ENCODE data around the gene PDE4D. TPM values are rescaled to one million over a fixed set of nuclear protein-coding genes. Genes with fewer than 3 reads are reported as not detected.

The PDE4D gene
- total and polyA plus RNA-seq, 10 of the 15 experiments (the other 5 are each of a cell fraction or from before 2014, with no cell fraction given): 0.87 to 4.1 (median 2.2) TPM

- no peak for TF ChIP-seq USF2 (IDR thresholded peaks at IDR 0.05; ENCODE audit: borderline replicate concordance, low read depth, low read length)
Observed at GRCh38 chr5:59285300-59286016, 608.1 kb downstream of the PDE4D start (continued).

- Histone ChIP-seq H3K9ac (ENCODE audit: control insufficient read depth, insufficient read depth, low read length) (no peak overlapping the region), H2AFZ (ENCODE audit: control insufficient read depth, low read depth, low read length) (no peak overlapping the region), H3K27me3 (replicated peaks in 1 of 2; ENCODE audit: control insufficient read depth in 2 of 2, insufficient read depth in 2 of 2, low read length in 1 of 2) (no peaks in the 10 kb centered on the region), H3K27ac (ENCODE audit: control insufficient read depth, insufficient read depth) (no peak overlapping the region), H3K4me3 (no peak overlapping the region), H3K9me3 (replicated peaks; ENCODE audit: control insufficient read depth, insufficient read depth, low read length) (no peaks in the 10 kb centered on the region), H3K79me2 (ENCODE audit: control insufficient read depth, insufficient read depth, low read length) (no peaks in the 10 kb centered on the region), H3K4me2 (ENCODE audit: control insufficient read depth, insufficient read depth) (no peak overlapping the region), H3K36me3 (ENCODE audit: control insufficient read depth in 2 of 2, insufficient read depth in 2 of 2, low read length in 1 of 2) (no peaks in the 10 kb centered on the region), H4K20me1 (ENCODE audit: control insufficient read depth, insufficient read depth) (no peaks in the 10 kb centered on the region), H3K4me1 (ENCODE audit: control insufficient read depth, insufficient read depth, low read length) (no peaks in the 10 kb centered on the region)
- SMC1A ChIA-PET (ENCODE audit: uncharacterized antibody, unreplicated experiment): interaction anchor here (0.7 kb wide), 1 partner anchor 11 kb away, joined by 3 read pairs; no protein-coding TSS in a partner anchor
- TF ChIP-seq EZH2 (IDR thresholded peaks at IDR 0.05; ENCODE audit: borderline replicate concordance, control insufficient read depth, low read depth, low read length) (no peak), BCLAF1 (IDR thresholded peaks at IDR 0.05) (no peak), POLR2AphosphoS2 (IDR thresholded peaks at IDR 0.05; ENCODE audit: low read depth, low read length) (no peak), ETV6 (conservative IDR thresholded peaks at IDR 0.05 in 1 of 2, IDR thresholded peaks at IDR 0.05 in 1 of 2; ENCODE audit: borderline replicate concordance in 1 of 2, low read depth in 1 of 2) (no peak), RFX5 (IDR thresholded peaks at IDR 0.05; ENCODE audit: low read depth, low read length) (no peak), JUND (IDR thresholded peaks at IDR 0.05; ENCODE audit: low read depth, low read length) (no peak), BRCA1 (IDR thresholded peaks at IDR 0.05; ENCODE audit: low read depth, low read length) (no peak), DPF2 (IDR thresholded peaks at IDR 0.05) (no peak), MTA2 (IDR thresholded peaks at IDR 0.05; ENCODE audit: low read depth) (no peak), SUZ12 (IDR thresholded peaks at IDR 0.05; ENCODE audit: unreplicated experiment) (no peak), GATAD2B (conservative IDR thresholded peaks at IDR 0.05; ENCODE audit: low read depth) (no peak), CBX5 (IDR thresholded peaks at IDR 0.05; ENCODE audit: low read depth) (no peak), ZNF622 (IDR thresholded peaks at IDR 0.05) (no peak), HCFC1 (IDR thresholded peaks at IDR 0.05; ENCODE audit: low read length) (no peak), MEF2A (IDR thresholded peaks at IDR 0.05; ENCODE audit: insufficient read depth, low read depth, low read length) (no peak), SIN3A (IDR thresholded peaks at IDR 0.05; ENCODE audit: low read depth, low read length) (no peak)
- no peak for DNase-seq (ENCODE audit: low read depth, low spot score)
- in situ Hi-C loops (cut with MboI) (no loop called here), intact Hi-C loops (cut with micrococcal nuclease; ENCODE audit: unreplicated experiment) (no loop called here)
- POLR2A ChIA-PET: no interaction called here
- RAD21 ChIA-PET (ENCODE audit: unreplicated experiment): no interaction called here
- FAIRE-seq: no peak
- no peak for ATAC-seq
- CTCF ChIA-PET: interaction anchor here (0.9 kb wide), 1 partner anchor 18 kb away, joined by 3 read pairs; no protein-coding TSS in a partner anchor
- no TSS peak for BruUV-seq (replicated peaks)
- WGBS (ENCODE audit: insufficient coverage, insufficient replicate concordance, low lambda C conversion rate, missing lambda C conversion rate): 29% methylated on average over 1 of the region's 1 CpG
Observed at GRCh38 chr5:59282726-59283125, 610.8 kb downstream of the PDE4D start.

Data from GM12878 (cell line).